Pons (tissue), 1 donor: ENCODE measurements around the gene LIPK.
"Not testable (repeated sequence)": the region's sequence is repeated elsewhere in the genome, so short reads cannot be mapped to it uniquely, and the experiment has no call there.

Experiments used
- DNase-seq: peaks from one replicate; pipeline ENCODE4 v3.0.0-alpha.2; 2016; ENCODE audit warnings: low spot score

The LIPK gene, protein sequence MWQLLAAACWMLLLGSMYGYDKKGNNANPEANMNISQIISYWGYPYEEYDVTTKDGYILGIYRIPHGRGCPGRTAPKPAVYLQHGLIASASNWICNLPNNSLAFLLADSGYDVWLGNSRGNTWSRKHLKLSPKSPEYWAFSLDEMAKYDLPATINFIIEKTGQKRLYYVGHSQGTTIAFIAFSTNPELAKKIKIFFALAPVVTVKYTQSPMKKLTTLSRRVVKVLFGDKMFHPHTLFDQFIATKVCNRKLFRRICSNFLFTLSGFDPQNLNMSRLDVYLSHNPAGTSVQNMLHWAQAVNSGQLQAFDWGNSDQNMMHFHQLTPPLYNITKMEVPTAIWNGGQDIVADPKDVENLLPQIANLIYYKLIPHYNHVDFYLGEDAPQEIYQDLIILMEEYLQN

DNA sequence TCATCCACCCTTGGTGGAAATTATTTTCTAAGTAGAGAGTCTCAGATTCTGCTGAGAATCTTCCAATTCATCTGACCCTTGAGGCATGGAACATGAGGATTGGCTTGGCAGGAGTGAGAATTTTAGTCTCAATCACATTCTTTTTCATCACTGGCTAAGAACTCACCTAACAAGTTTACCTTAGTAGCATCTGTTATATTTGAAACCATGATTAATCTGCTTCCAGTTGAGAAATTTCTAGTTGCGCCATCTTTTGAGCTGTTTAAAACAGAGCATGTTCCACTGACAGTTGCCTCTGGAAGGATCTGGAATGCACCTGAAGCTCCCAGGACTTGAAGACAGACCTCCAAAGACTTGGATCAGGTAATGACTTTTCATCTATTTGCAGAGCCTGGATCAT is at the start of gene LIPK:
LIPK (plus strand) TSS at position 292 of the 400 bp plus-strand sequence. CDS start 18,295 bp downstream, outside the sequence.
- DNase-seq = no peak

GRCh38 chr10:88657901-88658300 is 48.1 kb upstream of the LIPK start:
- no peak for DNase-seq

- no peak for DNase-seq
These were observed 46.1 kb upstream of the LIPK start for GRCh38 chr10:88659725-88660597.

GRCh38 chr10:88660598-88660884 is 45.5 kb upstream of the LIPK start:
- no peak for DNase-seq

GRCh38 chr10:88661018-88661417 is 45.0 kb upstream of the LIPK start:
- no peak for DNase-seq

GRCh38 chr10:88661577-88661976 is 44.5 kb upstream of the LIPK start:
- DNase-seq = no peak

DNA sequence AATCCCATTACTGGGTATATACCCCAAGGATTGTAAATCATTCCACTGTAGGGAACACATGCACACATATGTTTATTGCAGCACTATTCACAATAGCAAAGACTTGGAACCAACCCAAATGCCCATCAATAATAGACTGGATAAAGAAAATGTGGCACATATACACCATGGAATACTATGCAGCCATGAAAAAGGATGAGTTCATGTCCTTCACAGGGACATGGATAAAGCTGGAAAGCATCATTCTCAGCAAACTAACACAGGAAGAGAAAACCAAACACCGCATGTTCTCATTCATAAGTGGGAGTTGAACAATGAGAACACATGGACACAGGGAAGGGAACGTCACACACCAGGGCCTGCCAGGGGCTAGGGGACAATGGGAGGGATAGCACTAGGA is 42.9 kb upstream of the LIPK start:
- not testable (repeated sequence) for DNase-seq

DNA sequence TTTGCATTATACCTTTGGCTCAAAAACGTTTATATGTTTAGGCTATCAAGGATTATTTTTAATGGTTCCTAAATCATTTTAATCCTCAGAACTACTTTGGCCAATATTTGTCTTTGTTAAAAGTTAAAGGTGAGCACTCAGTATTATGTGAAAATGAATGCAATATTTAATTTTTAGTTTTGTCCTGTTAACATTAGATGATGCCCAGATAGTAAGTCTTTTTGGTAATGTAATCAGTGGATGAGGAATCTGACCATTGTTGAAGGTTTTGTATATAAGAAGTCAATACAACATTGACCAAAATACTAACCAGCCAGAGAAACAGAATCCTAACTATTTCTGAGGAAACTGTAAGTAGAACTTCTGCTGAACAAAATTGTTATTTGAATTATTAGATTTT is 41.9 kb upstream of the LIPK start, which contains the start of gene LIPF:
LIPF (plus strand) TSS at position 301 of the 400 bp plus-strand sequence. CDS start 2,856 bp downstream, outside the sequence.
- no peak for DNase-seq

DNA sequence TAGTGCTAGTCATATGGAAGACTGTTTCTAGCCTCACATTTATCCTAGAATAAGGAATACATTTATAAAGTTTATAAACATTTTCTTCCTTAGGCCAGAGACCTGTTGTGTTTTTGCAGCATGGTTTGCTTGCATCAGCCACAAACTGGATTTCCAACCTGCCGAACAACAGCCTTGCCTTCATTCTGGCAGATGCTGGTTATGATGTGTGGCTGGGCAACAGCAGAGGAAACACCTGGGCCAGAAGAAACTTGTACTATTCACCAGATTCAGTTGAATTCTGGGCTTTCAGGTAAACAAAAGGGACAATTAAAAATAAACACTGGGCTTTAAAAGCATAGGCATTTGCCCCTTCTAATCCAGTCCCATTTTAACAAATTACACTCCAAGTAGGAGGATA is 37.6 kb upstream of the LIPK start:
- DNase-seq = no peak

DNA sequence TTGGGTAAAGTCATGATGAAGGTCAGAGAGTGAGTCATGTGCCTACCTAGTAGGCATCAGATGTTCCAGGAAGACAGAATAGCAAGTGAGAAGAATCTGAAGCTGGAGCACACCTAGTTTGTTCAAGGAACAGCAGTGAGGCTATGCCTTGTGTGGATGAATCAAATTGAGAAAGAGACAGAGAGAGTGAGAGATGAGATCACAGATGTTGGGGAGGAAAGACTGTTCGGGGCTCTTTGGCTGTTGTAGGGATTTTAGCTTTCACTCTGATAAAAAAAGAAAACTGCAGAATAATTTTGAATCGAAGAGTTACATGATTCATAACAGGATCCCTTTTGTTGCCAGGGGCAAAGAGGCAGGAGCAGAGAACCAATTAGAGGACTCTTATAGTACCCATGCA is 35.6 kb upstream of the LIPK start:
- no peak for DNase-seq

- no peak for DNase-seq
These were observed 34.0 kb upstream of the LIPK start for GRCh38 chr10:88672041-88672440.

- DNase-seq = no peak
These were observed 29.6 kb upstream of the LIPK start for GRCh38 chr10:88676283-88677060.

- DNase-seq = no peak
These were observed 25.1 kb upstream of the LIPK start for GRCh38 chr10:88680958-88681357.

- no peak for DNase-seq
These were observed 23.6 kb upstream of the LIPK start for GRCh38 chr10:88682491-88682890.

GRCh38 chr10:88687853-88688467 is 18.1 kb upstream of the LIPK start:
- peak; percentile 11 for DNase-seq

DNA sequence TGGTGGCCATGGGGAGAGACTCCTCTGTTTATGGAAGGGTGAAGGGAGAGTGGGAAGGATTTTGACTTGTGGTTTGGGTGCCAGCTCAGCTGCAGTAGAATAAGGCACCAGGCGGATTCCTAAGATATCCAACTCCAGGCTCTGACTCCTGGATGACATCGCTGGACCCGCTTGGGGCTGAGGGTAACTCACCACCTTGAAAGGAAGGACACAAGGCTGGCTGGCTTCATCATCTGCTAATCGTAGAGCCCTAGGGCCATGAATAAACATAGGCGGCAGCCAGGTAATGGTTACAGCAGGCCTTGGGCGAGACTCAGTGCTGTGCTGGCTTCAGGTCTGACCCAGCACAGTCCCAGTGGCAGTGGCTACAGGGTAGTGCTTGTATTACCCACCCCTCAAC is 16.7 kb upstream of the LIPK start:
- no peak for DNase-seq

- DNase-seq = peak; percentile 7
These were observed 12.5 kb upstream of the LIPK start for GRCh38 chr10:88693392-88694020.

GRCh38 chr10:88702848-88703597 is 3.0 kb upstream of the LIPK start:
- no peak for DNase-seq

- no peak for DNase-seq
These were observed 1.5 kb downstream of the LIPK start for GRCh38 chr10:88707429-88708155.

DNA sequence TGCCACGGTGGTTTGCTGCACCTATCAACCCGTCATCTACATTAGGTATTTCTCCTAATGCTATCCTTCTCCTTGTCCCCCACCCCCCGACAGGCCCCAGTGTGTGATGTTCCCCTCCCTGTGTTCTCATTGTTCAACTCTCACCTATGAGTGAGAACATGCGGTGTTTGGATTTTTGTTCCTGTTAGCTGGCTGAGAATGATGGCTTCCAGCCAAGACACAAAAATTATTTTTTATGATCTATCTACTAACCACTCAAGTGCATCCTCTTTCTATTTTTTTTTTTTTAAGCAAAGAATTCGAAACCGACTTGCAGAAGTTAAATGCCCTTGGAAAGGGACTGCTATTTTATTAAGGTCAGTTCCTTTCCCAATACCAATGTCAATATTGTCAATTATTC is 3.3 kb downstream of the LIPK start:
- DNase-seq = not testable (repeated sequence)
